Measurements from ENCODE around the gene TMEM44.
"Not testable (repeated sequence)": the region's sequence is repeated elsewhere in the genome, so short reads cannot be mapped to it uniquely, and the experiment has no call there.

TMEM44 gene

GRCh38 chr3:194608981-194609380 lies 24.2 kb downstream of the TMEM44 start:
- no peak for FAIRE-seq

DNA sequence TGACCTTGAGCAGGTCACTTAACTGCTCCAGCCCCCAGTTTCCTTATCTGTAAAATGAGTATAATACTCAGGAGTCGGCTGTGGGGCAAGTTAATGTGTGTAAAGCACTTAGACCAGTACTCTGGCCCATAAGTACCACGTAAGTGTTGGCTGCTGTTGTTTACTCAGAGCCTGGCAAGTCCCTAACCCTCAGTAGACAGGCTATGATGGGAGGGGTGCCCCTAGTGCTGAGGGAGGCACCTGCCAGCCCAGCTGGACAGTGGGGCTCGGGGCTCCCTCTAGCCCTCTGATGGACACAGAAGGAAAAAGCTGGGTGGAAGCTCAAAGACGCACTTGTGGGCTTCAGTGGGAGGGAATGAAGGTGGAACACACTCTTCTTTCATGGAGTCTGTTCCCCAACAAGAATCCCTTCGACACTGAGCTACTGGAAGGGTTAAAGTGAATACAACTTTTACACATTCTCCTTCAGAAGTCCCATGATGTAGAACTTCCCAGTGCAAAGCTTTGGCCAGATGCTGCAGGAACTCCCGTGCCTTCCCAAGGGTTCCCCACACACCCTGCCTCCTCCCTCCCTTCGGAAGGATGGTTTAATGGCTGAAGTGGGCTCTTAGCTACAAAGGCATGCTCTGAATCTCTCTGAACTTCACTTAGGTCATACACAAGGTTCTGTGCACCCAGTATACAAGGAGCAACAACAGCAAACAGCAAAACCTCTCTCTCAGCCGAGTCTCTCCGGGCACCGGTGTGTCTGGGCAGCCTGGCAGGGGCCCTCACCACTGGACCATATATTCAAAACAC lies 25.4 kb downstream of the TMEM44 start:
- FAIRE-seq, result no peak

GRCh38 chr3:194606941-194607340 lies 26.3 kb downstream of the TMEM44 start:
- no peak for FAIRE-seq

- FAIRE-seq, result no peak
Observed at GRCh38 chr3:194606163-194606562, 27.1 kb downstream of the TMEM44 start.

- FAIRE-seq, result not testable (repeated sequence)
Observed at GRCh38 chr3:194605314-194605713, 27.9 kb downstream of the TMEM44 start.

DNA sequence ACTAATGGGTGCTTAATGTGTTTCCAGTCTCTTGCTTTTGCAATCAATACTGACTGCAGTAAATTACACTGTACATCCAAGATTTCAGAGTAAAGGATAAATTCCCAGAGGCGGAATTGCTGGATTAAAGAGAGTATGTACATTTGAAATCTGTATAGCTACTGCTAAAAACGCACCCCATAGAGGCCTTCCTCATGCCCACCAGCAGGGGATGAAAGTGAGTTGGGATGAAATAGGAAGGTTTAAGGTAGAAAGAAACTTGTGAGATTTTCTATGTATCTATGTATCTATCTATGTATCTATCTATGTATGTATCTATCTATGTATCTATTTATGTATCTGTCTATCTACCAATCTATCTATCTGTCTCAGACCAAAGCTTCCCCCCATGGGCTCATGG lies 28.4 kb downstream of the TMEM44 start:
- no peak for FAIRE-seq

GRCh38 chr3:194604126-194604525 lies 29.1 kb downstream of the TMEM44 start:
- FAIRE-seq, result no peak

DNA sequence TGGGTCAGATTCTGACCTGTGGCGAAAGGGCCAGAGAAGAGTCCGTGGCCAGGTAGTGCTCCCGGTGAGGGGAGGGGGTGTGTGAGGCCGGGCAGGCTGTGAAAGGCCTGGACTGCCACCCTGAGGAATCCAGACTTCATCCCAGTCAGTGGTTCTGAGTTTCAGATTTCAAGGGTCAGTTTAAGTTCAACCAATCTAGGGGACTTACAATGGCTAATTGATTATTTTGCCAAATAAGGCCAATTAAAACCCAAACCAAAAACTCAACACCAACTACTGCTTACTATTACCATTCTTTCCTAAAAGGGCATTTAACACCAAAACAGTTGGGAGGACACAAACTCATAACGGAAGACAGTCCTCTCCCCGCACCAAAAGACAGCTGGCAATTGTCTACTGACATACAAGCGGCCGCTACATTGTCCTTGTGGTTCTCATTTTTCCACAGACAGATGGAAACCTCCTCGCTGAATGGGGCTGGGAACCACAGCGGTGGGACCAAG lies 30.5 kb downstream of the TMEM44 start:
- no peak for FAIRE-seq

- no peak for FAIRE-seq
Observed at GRCh38 chr3:194598771-194599557, 34.3 kb downstream of the TMEM44 start.

GRCh38 chr3:194596906-194597305 lies 36.3 kb downstream of the TMEM44 start:
- no peak for FAIRE-seq

GRCh38 chr3:194592798-194593752 lies 40.1 kb downstream of the TMEM44 start:
- FAIRE-seq, result peak; percentile 82

GRCh38 chr3:194588741-194589140 lies 44.5 kb downstream of the TMEM44 start:
- no peak for FAIRE-seq

- FAIRE-seq, result no peak
Observed at GRCh38 chr3:194588236-194588635, 45.0 kb downstream of the TMEM44 start.

GRCh38 chr3:194587438-194587931 lies 45.7 kb downstream of the TMEM44 start:
- FAIRE-seq, result no peak

GRCh38 chr3:194586836-194587235 lies 46.4 kb downstream of the TMEM44 start:
- no peak for FAIRE-seq

GRCh38 chr3:194585880-194586281 lies 47.3 kb downstream of the TMEM44 start:
- FAIRE-seq, result no peak

DNA sequence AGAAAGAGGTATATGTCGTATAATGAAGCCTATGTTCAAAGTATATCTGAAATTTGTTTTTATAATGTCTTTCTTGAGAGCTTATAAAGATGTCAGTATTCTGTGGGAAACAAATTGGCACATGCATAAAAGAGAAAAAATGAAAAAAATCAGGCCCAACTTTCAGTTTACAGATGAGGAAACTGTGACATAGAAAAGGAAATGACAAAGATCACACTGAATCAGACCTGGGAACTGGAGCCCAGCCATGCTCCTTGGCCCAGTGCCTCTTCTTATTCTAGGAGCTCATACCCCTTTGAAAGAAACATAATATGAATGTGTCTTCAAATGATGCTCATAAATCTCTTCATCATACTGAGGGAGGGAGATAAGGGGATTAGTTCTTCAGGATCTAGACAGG lies 48.4 kb downstream of the TMEM44 start:
- no peak for FAIRE-seq

- no peak for FAIRE-seq
Observed at GRCh38 chr3:194584320-194584776, 48.9 kb downstream of the TMEM44 start.

- FAIRE-seq, result no peak
Observed at GRCh38 chr3:194582196-194582905, 50.9 kb downstream of the TMEM44 start.

DNA sequence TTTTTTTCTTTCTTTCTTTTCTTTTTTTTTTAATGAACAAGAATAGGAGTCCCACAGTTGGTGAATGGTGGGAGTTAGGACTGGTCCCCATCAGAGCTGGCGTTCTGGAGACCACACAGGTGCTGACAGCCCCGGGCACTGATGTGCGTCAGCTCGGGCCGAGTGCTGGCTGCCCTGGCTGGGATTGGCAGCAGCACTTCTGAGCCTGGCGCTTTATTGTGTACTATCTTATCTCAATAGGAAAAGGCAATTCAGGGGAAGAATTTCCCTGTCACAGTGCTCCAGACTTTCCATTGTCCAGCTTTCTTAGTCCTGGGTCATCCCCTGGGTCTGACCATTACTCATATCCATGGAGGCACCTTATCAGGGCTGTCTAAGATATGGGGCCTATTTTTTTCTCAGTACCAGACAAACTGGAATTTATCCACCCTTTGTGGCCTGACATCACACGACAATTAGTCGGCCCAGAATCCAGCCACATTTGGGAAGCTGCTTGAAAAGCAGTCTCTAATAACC lies 54.1 kb downstream of the TMEM44 start:
- no peak for FAIRE-seq
